K562 (cell line): ENCODE data around the gene GORASP1.

ENCODE experiments used
- EP300 ChIP-seq: IDR thresholded peaks from 2 replicates; pipeline ENCODE4 v1.6.1; 2012; ENCODE audit warnings: low read length, improper control_type of control experiment
- L3MBTL2 ChIP-seq: fragments of 450-650 bp; IDR thresholded peaks from 2 replicates; pipeline ENCODE4 v1.6.1; 2016; ENCODE audit warnings: mild to moderate bottlenecking, moderate library complexity
- NR3C1 ChIP-seq: sonication (generic); formaldehyde crosslinking; IDR thresholded peaks from 2 replicates; pipeline ENCODE4 v1.8.1; 2022; ENCODE audit warnings: missing genetic modification reagents
- ZNF311 ChIP-seq: fragments of 250-450 bp; sonication (Bioruptor Pico); IDR thresholded peaks from 2 replicates; pipeline ENCODE4 v1.4.0; 2020; ENCODE audit warnings: mild to moderate bottlenecking, moderate library complexity
- ZNF584 ChIP-seq: fragments of 200-800 bp; sonication (Bioruptor generic); IDR thresholded peaks from 2 replicates; pipeline ENCODE4 v1.6.1; 2016; ENCODE audit warnings: low read depth, mild to moderate bottlenecking, missing genetic modification characterization, missing compliant biosample characterization
- TF ChIP-seq, protein P1 (sequence below): sonication (generic); formaldehyde crosslinking; IDR thresholded peaks from 2 replicates; pipeline ENCODE4 v1.8.1; 2023; ENCODE audit warnings: mild to moderate bottlenecking, missing genetic modification reagents
- TF ChIP-seq, protein P2 (sequence below), 2 experiments: fragments of 450-650 bp in 1 of 2; sonication (generic) in 1 of 2; formaldehyde crosslinking in 1 of 2; IDR thresholded peaks in 1 of 2; conservative IDR thresholded peaks in 1 of 2; 2 replicates each; pipeline versions ENCODE4 v1.6.1 to v1.8.1; 2016 to 2023; ENCODE audit warnings: mild to moderate bottlenecking in 2 of 2, moderate library complexity in 2 of 2, inconsistent platforms in 1 of 2, missing genetic modification reagents in 1 of 2
- TF ChIP-seq, protein P3 (sequence below): sonication (generic); formaldehyde crosslinking; IDR thresholded peaks from 2 replicates; pipeline ENCODE4 v1.8.0; 2022; ENCODE audit warnings: mild to moderate bottlenecking, low read depth, missing genetic modification reagents
- TF ChIP-seq, protein P4 (sequence below), 2 experiments: fragments of 450-650 bp in 1 of 2; sonication (generic) in 1 of 2; formaldehyde crosslinking; conservative IDR thresholded peaks; 2 replicates each; pipeline versions ENCODE4 v1.4.0 to v1.8.1; 2020 to 2022; ENCODE audit warnings: mild to moderate bottlenecking in 1 of 2, missing genetic modification reagents in 1 of 2
- TF ChIP-seq, protein P5 (sequence below), 2 experiments: fragments of 200-800 bp in 1 of 2; sonication (Bioruptor generic) in 1 of 2; sonication (generic) in 1 of 2; formaldehyde crosslinking in 1 of 2; IDR thresholded peaks in 1 of 2; conservative IDR thresholded peaks in 1 of 2; 2 replicates each; pipeline versions ENCODE4 v1.5.0 to v1.6.1; 2016 to 2020; ENCODE audit warnings: missing compliant biosample characterization in 1 of 2, missing genetic modification characterization in 1 of 2, missing genetic modification reagents in 1 of 2
- TF ChIP-seq, protein P6 (sequence below): sonication (generic); formaldehyde crosslinking; IDR thresholded peaks from 2 replicates; pipeline ENCODE4 v1.9.0; 2022; ENCODE audit warnings: mild to moderate bottlenecking, missing genetic modification reagents

DNA sequence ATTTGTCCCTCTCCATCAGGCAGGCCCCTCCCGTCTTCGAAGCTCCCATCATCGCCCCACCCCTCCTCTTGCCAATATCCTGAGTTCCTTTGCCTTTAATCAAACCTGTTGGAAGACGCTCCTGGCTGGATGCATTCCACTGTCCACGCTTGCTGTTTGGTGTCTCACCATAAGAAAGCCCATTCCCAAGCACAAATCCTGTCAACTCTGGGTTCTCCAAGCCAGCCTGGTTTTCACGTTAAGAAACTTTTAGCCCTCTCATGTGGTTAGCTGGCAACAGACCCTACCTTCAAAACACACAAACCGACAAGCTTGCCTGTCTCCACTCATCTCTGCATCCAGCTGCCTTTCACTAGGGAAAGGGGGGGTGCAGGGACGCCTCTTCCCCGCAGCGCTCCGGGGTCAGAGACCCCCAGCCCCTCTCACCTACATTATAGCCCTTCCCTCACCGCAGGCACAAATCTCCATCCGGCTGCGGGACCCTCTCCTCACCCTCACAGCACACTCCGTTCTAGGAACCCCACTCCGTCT lies 1.1 kb downstream of the GORASP1 start:
- TF ChIP-seq ZNF311 (CRISPR knock-in tag) = no peak
- TF ChIP-seq EP300 = no peak
- TF ChIP-seq, protein P1, sequence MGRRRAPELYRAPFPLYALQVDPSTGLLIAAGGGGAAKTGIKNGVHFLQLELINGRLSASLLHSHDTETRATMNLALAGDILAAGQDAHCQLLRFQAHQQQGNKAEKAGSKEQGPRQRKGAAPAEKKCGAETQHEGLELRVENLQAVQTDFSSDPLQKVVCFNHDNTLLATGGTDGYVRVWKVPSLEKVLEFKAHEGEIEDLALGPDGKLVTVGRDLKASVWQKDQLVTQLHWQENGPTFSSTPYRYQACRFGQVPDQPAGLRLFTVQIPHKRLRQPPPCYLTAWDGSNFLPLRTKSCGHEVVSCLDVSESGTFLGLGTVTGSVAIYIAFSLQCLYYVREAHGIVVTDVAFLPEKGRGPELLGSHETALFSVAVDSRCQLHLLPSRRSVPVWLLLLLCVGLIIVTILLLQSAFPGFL (CRISPR knock-in tag) = no peak
- TF ChIP-seq NR3C1 (CRISPR knock-in tag) = no peak
- TF ChIP-seq, protein P2, sequence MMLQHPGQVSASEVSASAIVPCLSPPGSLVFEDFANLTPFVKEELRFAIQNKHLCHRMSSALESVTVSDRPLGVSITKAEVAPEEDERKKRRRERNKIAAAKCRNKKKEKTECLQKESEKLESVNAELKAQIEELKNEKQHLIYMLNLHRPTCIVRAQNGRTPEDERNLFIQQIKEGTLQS (IDR thresholded peaks at IDR 0.05) = no peak
- TF ChIP-seq, protein P2 (CRISPR knock-in tag; conservative IDR thresholded peaks at IDR 0.05) = no peak
- TF ChIP-seq, protein P3, sequence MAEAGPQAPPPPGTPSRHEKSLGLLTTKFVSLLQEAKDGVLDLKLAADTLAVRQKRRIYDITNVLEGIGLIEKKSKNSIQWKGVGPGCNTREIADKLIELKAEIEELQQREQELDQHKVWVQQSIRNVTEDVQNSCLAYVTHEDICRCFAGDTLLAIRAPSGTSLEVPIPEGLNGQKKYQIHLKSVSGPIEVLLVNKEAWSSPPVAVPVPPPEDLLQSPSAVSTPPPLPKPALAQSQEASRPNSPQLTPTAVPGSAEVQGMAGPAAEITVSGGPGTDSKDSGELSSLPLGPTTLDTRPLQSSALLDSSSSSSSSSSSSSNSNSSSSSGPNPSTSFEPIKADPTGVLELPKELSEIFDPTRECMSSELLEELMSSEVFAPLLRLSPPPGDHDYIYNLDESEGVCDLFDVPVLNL (CRISPR knock-in tag) = no peak
- no peak for TF ChIP-seq ZNF584
- TF ChIP-seq, protein P4, sequence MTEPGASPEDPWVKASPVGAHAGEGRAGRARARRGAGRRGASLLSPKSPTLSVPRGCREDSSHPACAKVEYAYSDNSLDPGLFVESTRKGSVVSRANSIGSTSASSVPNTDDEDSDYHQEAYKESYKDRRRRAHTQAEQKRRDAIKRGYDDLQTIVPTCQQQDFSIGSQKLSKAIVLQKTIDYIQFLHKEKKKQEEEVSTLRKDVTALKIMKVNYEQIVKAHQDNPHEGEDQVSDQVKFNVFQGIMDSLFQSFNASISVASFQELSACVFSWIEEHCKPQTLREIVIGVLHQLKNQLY (CRISPR knock-in tag; conservative IDR thresholded peaks at IDR 0.05) = no peak
- no peak for TF ChIP-seq L3MBTL2
- TF ChIP-seq, protein P5, sequence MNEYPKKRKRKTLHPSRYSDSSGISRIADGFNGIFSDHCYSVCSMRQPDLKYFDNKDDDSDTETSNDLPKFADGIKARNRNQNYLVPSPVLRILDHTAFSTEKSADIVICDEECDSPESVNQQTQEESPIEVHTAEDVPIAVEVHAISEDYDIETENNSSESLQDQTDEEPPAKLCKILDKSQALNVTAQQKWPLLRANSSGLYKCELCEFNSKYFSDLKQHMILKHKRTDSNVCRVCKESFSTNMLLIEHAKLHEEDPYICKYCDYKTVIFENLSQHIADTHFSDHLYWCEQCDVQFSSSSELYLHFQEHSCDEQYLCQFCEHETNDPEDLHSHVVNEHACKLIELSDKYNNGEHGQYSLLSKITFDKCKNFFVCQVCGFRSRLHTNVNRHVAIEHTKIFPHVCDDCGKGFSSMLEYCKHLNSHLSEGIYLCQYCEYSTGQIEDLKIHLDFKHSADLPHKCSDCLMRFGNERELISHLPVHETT (CRISPR knock-in tag; conservative IDR thresholded peaks at IDR 0.05 in 1 of 2, IDR thresholded peaks at IDR 0.05 in 1 of 2) = no peak
- TF ChIP-seq, protein P6, sequence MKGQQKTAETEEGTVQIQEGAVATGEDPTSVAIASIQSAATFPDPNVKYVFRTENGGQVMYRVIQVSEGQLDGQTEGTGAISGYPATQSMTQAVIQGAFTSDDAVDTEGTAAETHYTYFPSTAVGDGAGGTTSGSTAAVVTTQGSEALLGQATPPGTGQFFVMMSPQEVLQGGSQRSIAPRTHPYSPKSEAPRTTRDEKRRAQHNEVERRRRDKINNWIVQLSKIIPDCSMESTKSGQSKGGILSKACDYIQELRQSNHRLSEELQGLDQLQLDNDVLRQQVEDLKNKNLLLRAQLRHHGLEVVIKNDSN (CRISPR knock-in tag) = no peak
